Astrocyte (in vitro differentiated cells and primary cell): ENCODE data around the gene CD8B2.

Source experiments
- CTCF ChIP-seq: IDR thresholded peaks from 2 replicates; pipeline ENCODE4 v1.5.1; 2011; ENCODE audit warnings: low read depth, mild to moderate bottlenecking, inconsistent platforms, low read length, moderate library complexity; ENCODE audit not compliant: insufficient read depth
- EZH2 ChIP-seq: IDR thresholded peaks from 2 replicates; pipeline ENCODE4 v1.6.1; 2012; ENCODE audit warnings: mild to moderate bottlenecking, low read length, inconsistent platforms; ENCODE audit not compliant: insufficient read depth

GRCh38 chr2:106547164-106547903 is 60.2 kb downstream of the CD8B2 start:
- TF ChIP-seq CTCF (no peak), EZH2 (no peak)
